Measurements from ENCODE around the gene MTAP.

DNA sequence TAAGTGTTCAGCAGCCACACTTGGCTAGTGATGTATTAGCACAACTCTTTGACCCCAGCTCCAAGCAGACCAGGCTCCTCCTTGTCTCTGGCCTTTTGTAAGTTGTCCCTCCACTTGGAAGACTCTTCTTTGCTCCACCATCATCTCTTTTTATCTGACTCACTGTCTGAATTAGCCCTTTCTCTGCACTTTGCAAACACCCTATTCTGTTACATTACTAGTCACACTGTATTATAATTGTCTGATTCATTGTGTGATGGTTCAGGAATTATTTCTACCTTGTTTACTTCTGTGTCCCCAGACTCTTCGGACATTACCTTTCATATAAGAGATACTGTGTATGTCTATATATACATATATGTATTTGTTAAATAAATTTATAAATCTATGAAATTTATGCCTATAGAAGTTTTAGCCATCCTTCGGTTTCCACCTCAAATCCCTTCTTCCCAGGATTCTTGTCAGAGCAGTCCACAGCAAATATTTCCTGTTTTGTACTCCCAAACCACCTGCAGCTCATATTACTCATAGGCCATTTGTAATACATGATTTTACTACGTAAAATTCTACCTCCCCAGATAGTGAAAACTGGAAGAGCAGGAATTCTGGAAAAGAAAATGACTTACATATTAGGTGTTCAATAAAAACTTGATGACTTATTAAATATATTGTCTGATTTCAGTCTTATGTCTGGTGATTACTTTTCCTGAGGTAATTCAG, 69.0 kb downstream of the MTAP start:
- TF ChIP-seq, protein P1, sequence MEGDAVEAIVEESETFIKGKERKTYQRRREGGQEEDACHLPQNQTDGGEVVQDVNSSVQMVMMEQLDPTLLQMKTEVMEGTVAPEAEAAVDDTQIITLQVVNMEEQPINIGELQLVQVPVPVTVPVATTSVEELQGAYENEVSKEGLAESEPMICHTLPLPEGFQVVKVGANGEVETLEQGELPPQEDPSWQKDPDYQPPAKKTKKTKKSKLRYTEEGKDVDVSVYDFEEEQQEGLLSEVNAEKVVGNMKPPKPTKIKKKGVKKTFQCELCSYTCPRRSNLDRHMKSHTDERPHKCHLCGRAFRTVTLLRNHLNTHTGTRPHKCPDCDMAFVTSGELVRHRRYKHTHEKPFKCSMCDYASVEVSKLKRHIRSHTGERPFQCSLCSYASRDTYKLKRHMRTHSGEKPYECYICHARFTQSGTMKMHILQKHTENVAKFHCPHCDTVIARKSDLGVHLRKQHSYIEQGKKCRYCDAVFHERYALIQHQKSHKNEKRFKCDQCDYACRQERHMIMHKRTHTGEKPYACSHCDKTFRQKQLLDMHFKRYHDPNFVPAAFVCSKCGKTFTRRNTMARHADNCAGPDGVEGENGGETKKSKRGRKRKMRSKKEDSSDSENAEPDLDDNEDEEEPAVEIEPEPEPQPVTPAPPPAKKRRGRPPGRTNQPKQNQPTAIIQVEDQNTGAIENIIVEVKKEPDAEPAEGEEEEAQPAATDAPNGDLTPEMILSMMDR (IDR thresholded peaks at IDR 0.05; ENCODE audit: poor library complexity, severe bottlenecking): no peak
- TF ChIP-seq POLR2AphosphoS5 (IDR thresholded peaks at IDR 0.05) (no peak), EP300 (conservative IDR thresholded peaks at IDR 0.05; ENCODE audit: poor library complexity, severe bottlenecking) (no peak), SMC3 (conservative IDR thresholded peaks at IDR 0.05; ENCODE audit: poor library complexity) (no peak), TAF1 (IDR thresholded peaks at IDR 0.05; ENCODE audit: low read depth) (no peak)

Data from neural cell (in vitro differentiated cells).